ENCODE measurements around the gene NELL1. TPM values are rescaled to one million over a fixed set of nuclear protein-coding genes. Genes with fewer than 3 reads are reported as not detected.

Gene NELL1
- total RNA-seq, 2 experiments from 2014 or later, result not detected

- Mint-ChIP-seq H3K27ac (no peak overlapping the region), H3K27me3 (no peaks in the 10 kb centered on the region), H3K4me3 (no peak overlapping the region), H3K36me3 (ENCODE audit: low read depth) (no peaks in the 10 kb centered on the region), H3K4me1 (ENCODE audit: low read depth) (no peaks in the 10 kb centered on the region), H3K9me3 (no peaks in the 10 kb centered on the region)
- H3K4me1 ChIP-seq (ENCODE audit: insufficient read depth, low read length), result no peaks in the 10 kb centered on the region
- H3K27ac ChIP-seq (ENCODE audit: low read depth in 1 of 2, low read length in 2 of 2), result no peak overlapping the region
- DNase-seq (no peak), ATAC-seq (ENCODE audit: poor library complexity) (no peak)
- no peaks in the 10 kb centered on the region for H3K36me3 ChIP-seq (ENCODE audit: insufficient read depth, low read length)
- no peak for TF ChIP-seq CTCF (IDR thresholded peaks at IDR 0.05)
- no peaks in the 10 kb centered on the region for H3K27me3 ChIP-seq (ENCODE audit: control insufficient read depth in 1 of 2, insufficient read depth in 2 of 2, low read length in 2 of 2)
- POLR2A ChIA-PET, result no interaction called here
- intact Hi-C loops (cut with DNase I, micrococcal nuclease), result no loop called here
- H3K4me3 ChIP-seq (ENCODE audit: low read length), result no peak overlapping the region
- CTCF ChIA-PET, result no interaction called here
- H3K9me3 ChIP-seq (ENCODE audit: control insufficient read depth in 1 of 2, insufficient read depth in 1 of 2, low read length in 2 of 2), result peaks cover 0 to 9% of the 10 kb centered on the region in 2 experiments
Observed at GRCh38 chr11:20876738-20877137, 207.4 kb downstream of the NELL1 start.

- H3K27me3 ChIP-seq (ENCODE audit: control insufficient read depth in 1 of 2, insufficient read depth in 2 of 2, low read length in 2 of 2), result no peaks in the 10 kb centered on the region
- no peaks in the 10 kb centered on the region for H3K4me1 Mint-ChIP-seq (ENCODE audit: low read depth)
- no peak overlapping the region for H3K27ac ChIP-seq (ENCODE audit: low read depth in 1 of 2, low read length in 2 of 2)
- ATAC-seq (ENCODE audit: poor library complexity) (no peak), DNase-seq (no peak)
- H3K27me3 Mint-ChIP-seq, result no peaks in the 10 kb centered on the region
- no peaks in the 10 kb centered on the region for H3K4me1 ChIP-seq (ENCODE audit: insufficient read depth, low read length)
- H3K4me3 ChIP-seq (ENCODE audit: low read length), result no peak overlapping the region
- H3K36me3 ChIP-seq (ENCODE audit: insufficient read depth, low read length), result no peaks in the 10 kb centered on the region
- intact Hi-C loops (cut with DNase I, micrococcal nuclease), result no loop called here
- H3K9me3 Mint-ChIP-seq, result no peaks in the 10 kb centered on the region
- no peaks in the 10 kb centered on the region for H3K36me3 Mint-ChIP-seq (ENCODE audit: low read depth)
- H3K4me3 Mint-ChIP-seq, result no peak overlapping the region
- no peak for TF ChIP-seq CTCF (IDR thresholded peaks at IDR 0.05)
- no peaks in the 10 kb centered on the region for H3K9me3 ChIP-seq (ENCODE audit: control insufficient read depth in 1 of 2, insufficient read depth in 1 of 2, low read length in 2 of 2)
- ChIA-PET POLR2A (no interaction called here), CTCF (no interaction called here)
- no peak overlapping the region for H3K27ac Mint-ChIP-seq
Observed at GRCh38 chr11:20880094-20880493, 210.7 kb downstream of the NELL1 start.

GRCh38 chr11:20881328-20882079, 212.1 kb downstream of the NELL1 start:
- no peaks in the 10 kb centered on the region for H3K4me1 Mint-ChIP-seq (ENCODE audit: low read depth)

More at GRCh38 chr11:20881328-20882079, 212.1 kb downstream of the NELL1 start:
- TF ChIP-seq CTCF (IDR thresholded peaks at IDR 0.05), result no peak
- intact Hi-C loops (cut with DNase I, micrococcal nuclease), result no loop called here
- no peaks in the 10 kb centered on the region for H3K4me1 ChIP-seq (ENCODE audit: insufficient read depth, low read length)
- DNase-seq (no peak), ATAC-seq (ENCODE audit: poor library complexity) (no peak)
- no peak overlapping the region for H3K4me3 Mint-ChIP-seq
- H3K36me3 ChIP-seq (ENCODE audit: insufficient read depth, low read length), result no peaks in the 10 kb centered on the region
- ChIA-PET CTCF (no interaction called here), POLR2A (no interaction called here)
- H3K9me3 ChIP-seq (ENCODE audit: control insufficient read depth in 1 of 2, insufficient read depth in 1 of 2, low read length in 2 of 2), result no peaks in the 10 kb centered on the region
- H3K36me3 Mint-ChIP-seq (ENCODE audit: low read depth), result no peaks in the 10 kb centered on the region
- H3K27ac ChIP-seq (ENCODE audit: low read depth in 1 of 2, low read length in 2 of 2), result no peak overlapping the region
- no peaks in the 10 kb centered on the region for H3K27me3 Mint-ChIP-seq
- H3K9me3 Mint-ChIP-seq, result no peaks in the 10 kb centered on the region
- H3K27me3 ChIP-seq (ENCODE audit: control insufficient read depth in 1 of 2, insufficient read depth in 2 of 2, low read length in 2 of 2), result no peaks in the 10 kb centered on the region
- H3K27ac Mint-ChIP-seq, result no peak overlapping the region
- no peak overlapping the region for H3K4me3 ChIP-seq (ENCODE audit: low read length)
